GM12874 (cell line): ENCODE data around the gene MKS1.

Source experiments
- TF ChIP-seq, protein P1 (sequence below): IDR thresholded peaks from 2 replicates; pipeline ENCODE4 v1.5.1; 2011; ENCODE audit warnings: low read depth, mild to moderate bottlenecking, control low read depth, low read length, moderate library complexity; ENCODE audit not compliant: insufficient read depth

Gene MKS1

GRCh38 chr17:58187063-58187462 is 32.0 kb downstream of the MKS1 start:
- TF ChIP-seq, protein P1, sequence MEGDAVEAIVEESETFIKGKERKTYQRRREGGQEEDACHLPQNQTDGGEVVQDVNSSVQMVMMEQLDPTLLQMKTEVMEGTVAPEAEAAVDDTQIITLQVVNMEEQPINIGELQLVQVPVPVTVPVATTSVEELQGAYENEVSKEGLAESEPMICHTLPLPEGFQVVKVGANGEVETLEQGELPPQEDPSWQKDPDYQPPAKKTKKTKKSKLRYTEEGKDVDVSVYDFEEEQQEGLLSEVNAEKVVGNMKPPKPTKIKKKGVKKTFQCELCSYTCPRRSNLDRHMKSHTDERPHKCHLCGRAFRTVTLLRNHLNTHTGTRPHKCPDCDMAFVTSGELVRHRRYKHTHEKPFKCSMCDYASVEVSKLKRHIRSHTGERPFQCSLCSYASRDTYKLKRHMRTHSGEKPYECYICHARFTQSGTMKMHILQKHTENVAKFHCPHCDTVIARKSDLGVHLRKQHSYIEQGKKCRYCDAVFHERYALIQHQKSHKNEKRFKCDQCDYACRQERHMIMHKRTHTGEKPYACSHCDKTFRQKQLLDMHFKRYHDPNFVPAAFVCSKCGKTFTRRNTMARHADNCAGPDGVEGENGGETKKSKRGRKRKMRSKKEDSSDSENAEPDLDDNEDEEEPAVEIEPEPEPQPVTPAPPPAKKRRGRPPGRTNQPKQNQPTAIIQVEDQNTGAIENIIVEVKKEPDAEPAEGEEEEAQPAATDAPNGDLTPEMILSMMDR: no peak

- TF ChIP-seq, protein P1: no peak
These were observed 32.5 kb downstream of the MKS1 start for GRCh38 chr17:58186591-58186990.

GRCh38 chr17:58184986-58185761 is 33.9 kb downstream of the MKS1 start:
- TF ChIP-seq, protein P1: no peak

DNA sequence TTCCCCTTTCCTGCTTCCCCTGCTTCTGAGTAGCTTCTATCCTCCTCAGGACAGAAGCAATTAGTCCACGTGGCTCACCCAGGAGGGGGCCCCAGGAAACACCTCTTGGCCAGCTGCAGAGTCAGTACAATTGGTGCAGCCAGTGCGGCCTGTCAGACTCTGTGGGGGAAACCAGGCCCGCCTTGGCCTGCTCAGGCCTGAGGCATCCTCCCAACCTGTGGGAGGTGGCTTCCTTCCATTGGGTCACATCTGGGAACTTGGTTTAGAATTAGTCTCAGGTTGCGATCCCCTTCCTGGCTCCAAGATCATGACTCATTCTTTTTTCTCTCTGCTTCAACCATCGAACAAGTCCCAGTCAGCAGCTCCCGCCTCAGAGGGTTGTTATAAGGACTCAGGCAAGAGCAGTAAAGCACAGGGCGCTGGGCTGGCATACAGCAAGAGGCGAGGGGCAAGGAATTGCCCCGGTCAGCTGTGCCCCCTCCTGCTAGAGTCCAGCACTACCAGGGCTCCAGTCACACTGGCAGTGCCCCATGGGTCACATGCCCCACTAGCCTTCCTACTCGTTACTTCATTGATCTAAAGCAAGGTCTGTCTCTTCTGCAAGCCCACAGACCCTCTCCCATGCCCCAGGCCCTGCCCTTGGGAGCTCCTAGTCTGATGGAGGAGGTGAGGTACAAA is 34.6 kb downstream of the MKS1 start:
- TF ChIP-seq, protein P1: no peak

GRCh38 chr17:58183514-58183913 is 35.5 kb downstream of the MKS1 start:
- TF ChIP-seq, protein P1: no peak

DNA sequence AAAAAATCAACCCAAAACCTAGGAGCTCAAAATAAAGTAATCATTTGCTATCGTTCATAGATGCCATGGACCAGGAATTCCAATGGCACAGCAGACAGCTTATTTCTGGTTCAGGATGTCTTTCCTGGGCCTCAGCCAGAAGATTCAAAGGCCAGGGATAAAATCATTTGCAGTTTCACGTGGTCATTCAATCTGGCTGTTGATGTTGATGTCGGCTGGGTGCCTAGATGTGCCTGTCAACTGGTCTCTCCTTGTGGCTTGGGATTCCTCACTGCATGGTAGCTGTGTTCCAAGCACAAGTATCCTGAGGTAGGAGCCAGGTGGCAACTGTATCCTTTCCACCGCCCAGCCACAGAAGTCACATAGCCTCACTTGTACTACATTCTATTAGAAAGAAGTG is 37.3 kb downstream of the MKS1 start:
- TF ChIP-seq, protein P1: no peak

DNA sequence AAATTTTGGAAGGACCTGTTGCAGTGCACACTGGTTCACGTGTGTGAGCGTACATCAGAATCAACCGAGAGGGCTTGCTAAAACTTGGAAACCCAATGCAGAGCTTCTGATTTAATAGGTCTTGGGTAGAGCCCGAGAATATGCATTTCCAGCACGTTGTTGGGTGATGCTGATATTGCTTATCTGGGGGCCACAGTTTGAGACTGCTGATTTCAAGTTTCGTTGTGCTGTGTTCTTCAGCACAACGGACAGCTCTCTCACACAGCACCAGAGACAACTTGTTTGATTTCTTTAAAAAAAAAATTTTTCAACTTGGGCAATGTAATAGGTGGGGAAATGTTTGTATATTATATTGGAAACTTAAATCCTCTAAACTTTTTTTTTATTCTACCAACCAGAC is 42.9 kb downstream of the MKS1 start:
- TF ChIP-seq, protein P1: no peak
